ENCODE measurements around the gene DUSP9.

Gene DUSP9

GRCh38 chrX:153649915-153650782 lies 3.1 kb downstream of the DUSP9 start:
- DNase-seq, result no peak

GRCh38 chrX:153650959-153651358 lies 4.0 kb downstream of the DUSP9 start:
- no peak for DNase-seq

- no peak for DNase-seq
These were observed 4.6 kb downstream of the DUSP9 start for GRCh38 chrX:153651540-153652079.

- DNase-seq, result no peak
These were observed 6.6 kb downstream of the DUSP9 start for GRCh38 chrX:153653556-153653955.

- DNase-seq, result no peak
These were observed 10.2 kb downstream of the DUSP9 start for GRCh38 chrX:153657161-153657560.

GRCh38 chrX:153659268-153659667 lies 12.3 kb downstream of the DUSP9 start:
- DNase-seq, result no peak

- no peak for DNase-seq
These were observed 15.3 kb downstream of the DUSP9 start for GRCh38 chrX:153662266-153662665.

GRCh38 chrX:153665726-153666306 lies 18.8 kb downstream of the DUSP9 start:
- DNase-seq, result no peak

GRCh38 chrX:153667281-153667955 lies 20.4 kb downstream of the DUSP9 start:
- DNase-seq, result no peak

GRCh38 chrX:153667956-153668396 lies 21.0 kb downstream of the DUSP9 start:
- peak; percentile 22 for DNase-seq

GRCh38 chrX:153668423-153669173 lies 21.6 kb downstream of the DUSP9 start:
- DNase-seq, result no peak

- DNase-seq, result no peak
These were observed 22.3 kb downstream of the DUSP9 start for GRCh38 chrX:153669174-153669890.

- DNase-seq, result no peak
These were observed 23.1 kb downstream of the DUSP9 start for GRCh38 chrX:153669901-153670731.

- DNase-seq, result no peak
These were observed 24.0 kb downstream of the DUSP9 start for GRCh38 chrX:153670748-153671588.

- DNase-seq, result no peak
These were observed 24.9 kb downstream of the DUSP9 start for GRCh38 chrX:153671589-153672530.

GRCh38 chrX:153672531-153673427 lies 25.8 kb downstream of the DUSP9 start:
- no peak for DNase-seq

- DNase-seq, result no peak
These were observed 26.6 kb downstream of the DUSP9 start, which contains the start of gene PNCK for GRCh38 chrX:153673428-153674218. Gene PNCK (minus strand): TSS chrX:153673813. CDS start chrX:153673076, 737 bp downstream.

Measured in kidney glomerular epithelial cell (primary cell).